ENCODE results near the gene PCBP3.

The PCBP3 gene

DNA sequence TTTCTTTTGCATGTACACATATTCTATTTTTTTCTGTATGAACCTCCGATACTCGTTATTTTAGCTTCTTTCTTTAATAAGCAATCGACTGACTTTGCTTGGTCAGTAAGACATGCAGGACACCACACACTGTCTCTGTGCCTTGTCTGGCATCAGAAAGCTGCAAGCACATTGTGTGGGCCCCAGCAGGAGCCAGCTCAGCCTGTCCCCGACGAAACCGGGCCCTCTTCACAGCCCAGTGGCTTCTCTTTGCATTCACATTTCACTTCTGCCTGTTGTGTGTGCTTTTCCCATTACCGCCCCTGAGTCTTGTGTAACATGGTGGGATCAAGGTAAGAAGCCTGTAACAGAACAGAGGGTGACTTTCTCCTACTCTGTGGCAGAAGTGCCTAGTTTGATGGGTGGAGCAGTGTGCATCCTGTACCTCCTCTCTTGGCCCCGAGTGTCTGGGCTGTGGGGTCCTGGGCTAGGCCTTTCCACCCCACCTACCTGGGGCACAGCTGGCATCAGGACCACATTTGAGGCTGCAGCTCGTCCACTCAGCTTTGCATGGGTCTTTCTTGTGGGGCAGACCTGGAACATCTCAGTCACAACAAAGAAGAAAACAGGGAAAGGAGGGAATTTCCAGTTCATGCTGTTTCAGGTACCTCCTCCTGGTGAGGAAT is 219.2 kb downstream of the PCBP3 start:
- DNase-seq (ENCODE audit: low read depth) = no peak

GRCh38 chr21:45863267-45863666 is 219.7 kb downstream of the PCBP3 start:
- no peak for DNase-seq (ENCODE audit: low read depth)

GRCh38 chr21:45863751-45864150 is 220.2 kb downstream of the PCBP3 start:
- DNase-seq (ENCODE audit: low read depth) = no peak

DNA sequence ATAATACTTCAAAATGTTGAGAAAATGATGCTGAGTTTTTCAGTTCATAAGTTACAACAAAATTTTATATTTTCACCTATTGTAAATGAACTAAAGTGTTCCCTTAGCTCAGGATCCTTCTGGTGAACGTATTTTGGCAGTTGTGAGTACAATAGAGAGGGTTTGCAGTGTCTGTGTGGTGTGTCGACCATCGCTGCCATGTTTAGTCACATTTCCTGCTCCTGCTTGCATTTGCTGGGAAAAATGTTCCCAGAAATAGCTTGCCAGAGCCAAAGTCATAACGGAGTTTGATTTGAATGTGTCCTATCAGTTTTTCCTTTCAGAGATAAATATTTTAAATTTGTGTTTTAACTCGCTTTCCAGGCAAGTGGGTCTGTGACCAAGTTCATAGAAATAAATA is 220.9 kb downstream of the PCBP3 start:
- no peak for DNase-seq (ENCODE audit: low read depth)

- no peak for DNase-seq (ENCODE audit: low read depth)
Measured at GRCh38 chr21:45865106-45865835, 221.7 kb downstream of the PCBP3 start.

GRCh38 chr21:45866551-45866950 is 223.0 kb downstream of the PCBP3 start:
- DNase-seq (ENCODE audit: low read depth) = no peak

- no peak for DNase-seq (ENCODE audit: low read depth)
Measured at GRCh38 chr21:45867041-45867666, 223.6 kb downstream of the PCBP3 start.

DNA sequence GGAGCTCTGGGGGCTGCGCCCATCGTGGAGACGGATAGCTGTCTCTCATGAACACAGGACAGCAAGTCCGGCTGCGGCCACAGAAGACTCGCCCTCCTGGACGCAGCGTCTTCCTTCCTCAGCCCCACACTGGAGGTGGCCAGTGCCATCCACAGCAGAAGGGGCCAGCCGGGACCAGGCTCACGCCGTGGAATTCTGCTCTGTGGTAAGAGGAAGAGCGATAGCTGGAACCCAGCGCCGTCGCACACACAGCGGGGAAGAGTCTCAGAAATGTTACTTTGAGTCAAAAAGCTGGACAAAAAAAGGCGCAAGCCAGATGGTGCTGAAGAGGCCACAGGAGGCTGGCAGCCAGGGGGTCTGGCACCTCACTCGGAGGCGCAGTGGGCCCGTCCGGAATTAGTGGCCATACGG is 224.2 kb downstream of the PCBP3 start:
- DNase-seq (ENCODE audit: low read depth) = no peak

DNA sequence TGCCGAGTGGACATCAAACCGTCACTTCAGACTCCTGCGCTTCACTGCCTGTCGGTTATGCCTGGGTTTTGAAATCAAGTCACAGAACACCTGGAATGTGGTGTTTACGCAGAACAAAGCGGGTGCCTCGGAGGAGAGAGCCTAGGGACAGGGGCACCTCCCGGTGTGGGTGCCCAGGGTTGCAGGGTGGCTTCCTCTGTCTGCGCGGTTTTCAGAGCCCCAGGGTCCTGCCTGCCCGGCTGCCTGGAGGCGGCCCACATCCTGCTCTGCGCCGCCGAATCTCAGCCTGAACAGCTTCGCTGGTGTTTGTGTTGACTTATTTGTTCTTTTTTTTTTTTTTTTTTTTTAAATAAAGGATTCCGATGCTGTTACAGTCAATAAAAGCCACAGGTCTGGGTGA is 224.6 kb downstream of the PCBP3 start:
- no peak for DNase-seq (ENCODE audit: low read depth)

DNA sequence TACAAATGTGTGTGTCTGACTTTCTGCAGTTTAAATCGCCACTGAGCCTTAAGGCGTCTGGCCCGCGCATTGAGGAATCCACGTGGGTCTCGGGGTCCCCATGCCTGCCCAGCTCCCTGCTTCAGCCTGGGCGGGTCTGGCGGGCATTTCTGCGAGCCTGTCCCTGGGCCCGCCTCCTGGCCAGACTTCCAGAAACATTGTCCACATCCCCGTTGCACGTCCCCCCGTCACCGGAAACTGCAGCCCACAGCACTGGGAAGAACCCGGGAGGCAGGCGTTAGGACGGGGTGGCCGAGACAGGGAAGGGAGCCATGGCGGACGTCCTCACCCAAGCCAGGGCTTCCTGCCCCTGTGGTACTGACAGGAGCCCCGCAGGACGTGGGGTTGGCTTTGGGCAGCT is 225.0 kb downstream of the PCBP3 start:
- DNase-seq (ENCODE audit: low read depth) = no peak

GRCh38 chr21:45869121-45870007 is 225.8 kb downstream of the PCBP3 start:
- no peak for DNase-seq (ENCODE audit: low read depth)

DNA sequence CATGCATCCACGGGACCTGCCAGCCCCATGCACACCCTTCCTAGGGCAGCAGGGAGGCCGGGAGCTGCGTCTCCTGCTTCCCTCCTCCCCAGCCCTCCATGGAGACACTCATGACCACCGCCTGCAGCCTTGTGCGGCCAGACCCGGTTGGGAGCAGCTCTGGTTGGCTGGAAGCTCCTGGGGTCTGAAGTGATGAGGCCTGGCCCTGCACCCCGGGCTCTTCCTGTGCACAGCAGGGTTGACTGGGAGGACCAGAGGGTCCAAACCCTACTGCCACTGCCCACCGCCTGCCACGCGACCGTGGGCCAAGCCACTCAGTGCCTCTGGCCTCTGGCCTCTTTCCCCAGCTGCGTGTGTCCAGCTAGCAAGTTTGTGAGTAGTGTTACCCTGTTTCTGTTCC is 226.9 kb downstream of the PCBP3 start:
- no peak for DNase-seq (ENCODE audit: low read depth)

- no peak for DNase-seq (ENCODE audit: low read depth)
Measured at GRCh38 chr21:45870851-45871615, 227.5 kb downstream of the PCBP3 start.

GRCh38 chr21:45871616-45872236 is 228.2 kb downstream of the PCBP3 start:
- no peak for DNase-seq (ENCODE audit: low read depth)

DNA sequence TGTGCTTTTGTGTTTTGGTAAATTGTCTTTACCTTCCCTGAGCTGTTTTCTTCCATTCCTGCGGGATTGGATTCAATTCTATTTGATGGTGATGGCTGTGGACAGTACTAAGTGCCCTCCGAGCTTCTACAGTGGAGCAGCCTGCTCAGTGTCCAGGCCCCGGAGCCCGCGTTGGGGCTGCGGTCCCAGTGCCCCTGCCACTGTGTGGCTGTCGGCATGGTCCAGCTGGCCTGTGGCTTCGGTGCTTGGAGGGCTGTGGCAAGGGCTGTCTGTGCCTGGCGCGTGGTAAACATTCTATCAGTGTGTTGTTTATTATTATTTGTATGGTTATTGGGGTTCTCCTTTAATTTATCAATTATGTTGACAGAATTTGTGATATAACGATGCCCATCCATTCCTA is 228.9 kb downstream of the PCBP3 start:
- no peak for DNase-seq (ENCODE audit: low read depth)

GRCh38 chr21:45872902-45873301 is 229.4 kb downstream of the PCBP3 start:
- DNase-seq (ENCODE audit: low read depth) = no peak

GRCh38 chr21:45873418-45873817 is 229.9 kb downstream of the PCBP3 start:
- no peak for DNase-seq (ENCODE audit: low read depth)

- no peak for DNase-seq (ENCODE audit: low read depth)
Measured at GRCh38 chr21:45873866-45874265, 230.3 kb downstream of the PCBP3 start.

- DNase-seq (ENCODE audit: low read depth) = no peak
Measured at GRCh38 chr21:45874716-45875415, 231.3 kb downstream of the PCBP3 start.

DNA sequence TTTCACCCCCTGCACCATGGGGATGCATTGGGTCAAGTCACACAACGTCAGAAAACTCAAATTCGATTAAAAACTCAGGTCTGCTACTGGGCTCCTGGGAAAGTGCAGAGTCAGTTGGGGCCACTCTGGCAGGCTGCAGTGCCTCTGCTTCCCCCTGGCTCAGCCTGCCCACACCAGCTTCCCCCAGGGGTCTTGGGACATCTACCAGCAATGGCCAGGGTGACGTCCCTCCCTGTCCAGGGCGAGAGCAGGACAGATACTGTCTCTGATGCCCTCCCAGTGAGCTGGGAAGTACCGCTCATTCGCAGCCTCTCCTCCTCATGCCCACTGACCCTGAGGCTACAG is 231.9 kb downstream of the PCBP3 start:
- no peak for DNase-seq (ENCODE audit: low read depth)

GRCh38 chr21:45875881-45876280 is 232.4 kb downstream of the PCBP3 start:
- DNase-seq (ENCODE audit: low read depth) = no peak

Data from stimulated activated CD8-positive, alpha-beta memory T cell treated with anti-CD3 and anti-CD28 coated beads, Interleukin-15, amount 100 ng/mL, for 24 hours (primary cell).